Measurements from ENCODE around the gene VDR.

GRCh38 chr12:47851303-47851952 is 53.4 kb downstream of the VDR start:
- TF ChIP-seq CTCF (conservative IDR thresholded peaks at IDR 0.05 in 1 of 2, IDR thresholded peaks at IDR 0.05 in 1 of 2; ENCODE audit: low read depth in 1 of 2, low read length in 2 of 2) = no peak
- TF ChIP-seq EZH2 (IDR thresholded peaks at IDR 0.05; ENCODE audit: low read length, missing control alignments) = no peak
